Placental epithelial cell (primary cell): ENCODE results near the gene SMARCA2. TPM values are rescaled to one million over a fixed set of nuclear protein-coding genes. Genes with fewer than 3 reads are reported as not detected.

Experiments used
- small RNA-seq: library from RNA; depleted of rRNA; stranded (forward); fragments of <200 nt; gene quantifications from one replicate; pipeline ENCODE3, GENCODE V24; 2012
- total RNA-seq: library from RNA; depleted of rRNA; stranded (reverse); fragments of >200 nt; gene quantifications from 2 replicates; pipeline ENCODE4 v1.2.3, GENCODE V29; 2012

SMARCA2 gene
- total RNA-seq, result 136 and 213 TPM in 2 replicates

DNA sequence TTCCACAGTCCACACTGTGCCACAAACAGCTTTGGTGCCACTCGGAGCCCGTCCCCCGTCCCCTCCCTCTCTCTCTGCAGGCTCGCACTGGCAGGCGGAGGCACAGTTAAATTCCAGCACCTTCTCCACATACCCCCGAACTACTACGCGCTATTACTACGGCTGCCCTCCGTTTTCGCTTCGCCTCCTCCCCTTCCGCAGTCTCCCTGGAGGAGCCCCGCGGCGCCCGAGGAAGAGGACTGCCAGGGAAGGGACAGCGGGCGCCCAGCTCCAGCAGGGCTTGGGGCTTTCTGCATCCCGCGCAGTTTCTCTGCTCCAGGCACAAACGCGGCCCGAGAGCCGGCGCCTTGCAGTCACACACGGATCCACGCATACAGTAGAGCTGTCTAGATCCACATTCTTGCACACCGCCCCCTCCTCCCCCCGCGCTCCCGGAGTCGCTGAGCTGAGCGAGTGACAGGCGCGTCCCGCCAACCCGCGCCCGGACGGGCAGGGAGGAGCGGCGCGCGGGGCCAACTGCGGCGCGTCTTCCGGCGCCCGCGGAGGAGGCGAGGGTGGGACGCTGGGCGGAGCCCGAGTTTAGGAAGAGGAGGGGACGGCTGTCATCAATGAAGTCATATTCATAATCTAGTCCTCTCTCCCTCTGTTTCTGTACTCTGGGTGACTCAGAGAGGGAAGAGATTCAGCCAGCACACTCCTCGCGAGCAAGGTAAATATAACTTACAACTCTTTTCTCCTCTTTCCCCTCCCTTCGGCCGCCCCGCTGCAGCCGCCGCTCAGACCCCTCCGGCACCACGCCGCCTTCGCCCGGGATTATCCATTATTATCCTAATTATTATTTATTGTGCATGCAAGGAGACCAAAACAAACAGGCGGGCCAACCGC lies at the start of gene SMARCA2:
Gene SMARCA2 (plus strand): TSS at position 652 of the 885 bp plus-strand sequence. CDS start 13,676 bp downstream, outside the sequence.

Small RNA genes within 50 kb of the gene (small RNA-seq; reads per million reads assigned to genes)
- gene RN7SL592P (not detected), gene RNU2-25P (2.2 reads per million, percentile 80 among the genes with 10 or more reads in this experiment)
